ENCODE results near the gene RIF1.

The RIF1 gene

GRCh38 chr2:151518802-151519201 is 109.1 kb downstream of the RIF1 start:
- no peak for DNase-seq (ENCODE audit: low spot score)

- no peak for DNase-seq (ENCODE audit: low spot score)
Observed at GRCh38 chr2:151520976-151521375, 111.3 kb downstream of the RIF1 start.

- no peak for DNase-seq (ENCODE audit: low spot score)
Observed at GRCh38 chr2:151522556-151522955, 112.9 kb downstream of the RIF1 start.

GRCh38 chr2:151523850-151524249 is 114.1 kb downstream of the RIF1 start:
- no peak for DNase-seq (ENCODE audit: low spot score)

GRCh38 chr2:151525821-151526373 is 116.2 kb downstream of the RIF1 start:
- DNase-seq (ENCODE audit: low spot score), result no peak

GRCh38 chr2:151526572-151527090 is 116.9 kb downstream of the RIF1 start:
- no peak for DNase-seq (ENCODE audit: low spot score)

All from hematopoietic multipotent progenitor cell treated with erythropoietin and hydrocortisone succinate and interleukin-3 and kit ligand, for 15 days (in vitro differentiated cells).